NCI-H2196 (cell line): ENCODE measurements around the gene RAP1A.
A peak's percentile ranks its signal among the peaks of the same experiment; 100 is the strongest.
"Not testable (repeated sequence)": the region's sequence is repeated elsewhere in the genome, so short reads cannot be mapped to it uniquely, and the experiment has no call there.

Experiments
- DNase-seq: peaks from one replicate; lab custom pipeline; 2025; ENCODE audit not compliant: unreplicated experiment; lab: John Stamatoyannopoulos, UW

Gene RAP1A

DNA sequence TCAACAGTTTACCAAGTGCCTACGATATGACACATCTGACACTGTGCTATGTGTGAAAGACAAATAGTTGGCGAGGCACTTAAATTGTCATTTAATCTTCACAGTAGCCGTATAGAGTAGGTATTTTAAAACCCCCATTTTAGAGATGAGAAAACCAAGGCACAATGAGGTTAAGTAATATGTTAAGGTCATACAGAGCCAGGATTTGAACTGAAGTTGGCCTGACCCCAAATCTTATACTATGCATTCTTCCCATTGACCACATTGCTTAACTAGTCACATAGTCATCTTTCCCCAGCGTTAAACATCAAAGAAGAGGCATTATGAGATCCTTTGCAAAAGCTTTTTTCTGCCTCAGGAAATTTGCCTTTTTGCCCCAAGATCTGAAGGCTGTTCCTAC lies 115.7 kb downstream of the RAP1A start:
- no peak for DNase-seq

DNA sequence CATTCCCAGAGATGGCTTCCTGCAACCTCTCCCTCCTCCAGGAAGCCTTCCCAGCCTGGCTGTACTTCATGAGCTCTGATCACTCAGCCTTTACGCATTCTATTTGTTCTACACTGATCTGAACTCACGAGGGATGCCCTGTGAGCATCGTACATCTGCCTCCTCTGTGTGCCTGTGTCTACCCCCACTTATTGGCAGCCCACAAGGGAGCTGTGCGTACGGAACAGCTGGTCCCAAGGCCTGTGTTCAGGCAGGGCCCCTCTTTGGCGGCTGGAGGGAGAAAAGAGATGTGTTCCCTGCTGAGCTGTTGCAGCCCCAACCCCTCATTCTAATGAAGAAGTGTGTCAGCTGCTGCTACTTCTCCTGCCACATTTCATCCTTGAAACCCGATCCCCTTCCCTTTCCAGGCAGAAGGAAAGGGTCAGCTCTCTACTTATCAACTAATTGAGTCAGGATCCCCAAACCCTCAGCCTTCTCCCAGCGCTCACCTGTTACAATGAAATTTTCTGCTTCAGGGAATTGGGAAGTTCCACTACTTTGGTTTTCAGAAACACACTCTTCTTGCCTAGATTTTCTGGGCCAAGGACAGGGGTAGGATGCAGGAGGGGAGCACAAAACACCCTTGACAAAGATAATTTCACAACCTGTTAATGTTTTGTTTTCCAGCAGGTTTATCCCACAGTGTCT lies 116.4 kb downstream of the RAP1A start:
- no peak for DNase-seq

DNA sequence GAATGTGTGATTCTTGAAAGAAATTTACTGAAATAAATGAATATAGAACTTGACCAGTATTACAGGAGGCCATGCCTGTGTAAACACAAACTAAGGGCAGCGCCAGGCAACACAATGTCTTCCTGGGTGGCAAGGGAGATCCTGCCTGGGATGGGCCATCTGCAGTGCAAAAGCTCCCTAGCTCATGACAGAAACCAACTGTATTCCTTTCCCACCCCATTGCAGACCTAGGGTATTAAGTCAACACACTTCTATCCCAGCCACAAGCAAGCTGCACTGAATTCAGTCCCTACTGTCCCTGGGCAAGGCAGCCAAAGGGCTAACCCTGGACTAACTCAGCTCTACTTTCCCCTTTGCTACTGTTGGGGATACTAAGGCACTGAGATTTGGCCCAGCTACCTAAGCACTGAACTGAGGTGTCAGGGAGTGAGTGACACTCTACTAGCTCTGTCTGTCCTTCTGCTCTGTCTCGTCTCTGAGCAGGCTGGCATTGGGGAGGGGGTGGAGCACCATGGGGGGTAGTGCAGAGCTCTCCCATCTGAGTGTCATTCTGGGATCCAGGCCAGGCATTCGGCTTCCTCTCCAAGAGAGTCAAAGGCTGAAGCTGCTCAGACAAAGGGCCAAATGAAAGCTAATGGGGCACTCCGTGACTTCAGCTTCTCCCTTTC lies 117.1 kb downstream of the RAP1A start:
- peak; percentile 68 for DNase-seq

DNA sequence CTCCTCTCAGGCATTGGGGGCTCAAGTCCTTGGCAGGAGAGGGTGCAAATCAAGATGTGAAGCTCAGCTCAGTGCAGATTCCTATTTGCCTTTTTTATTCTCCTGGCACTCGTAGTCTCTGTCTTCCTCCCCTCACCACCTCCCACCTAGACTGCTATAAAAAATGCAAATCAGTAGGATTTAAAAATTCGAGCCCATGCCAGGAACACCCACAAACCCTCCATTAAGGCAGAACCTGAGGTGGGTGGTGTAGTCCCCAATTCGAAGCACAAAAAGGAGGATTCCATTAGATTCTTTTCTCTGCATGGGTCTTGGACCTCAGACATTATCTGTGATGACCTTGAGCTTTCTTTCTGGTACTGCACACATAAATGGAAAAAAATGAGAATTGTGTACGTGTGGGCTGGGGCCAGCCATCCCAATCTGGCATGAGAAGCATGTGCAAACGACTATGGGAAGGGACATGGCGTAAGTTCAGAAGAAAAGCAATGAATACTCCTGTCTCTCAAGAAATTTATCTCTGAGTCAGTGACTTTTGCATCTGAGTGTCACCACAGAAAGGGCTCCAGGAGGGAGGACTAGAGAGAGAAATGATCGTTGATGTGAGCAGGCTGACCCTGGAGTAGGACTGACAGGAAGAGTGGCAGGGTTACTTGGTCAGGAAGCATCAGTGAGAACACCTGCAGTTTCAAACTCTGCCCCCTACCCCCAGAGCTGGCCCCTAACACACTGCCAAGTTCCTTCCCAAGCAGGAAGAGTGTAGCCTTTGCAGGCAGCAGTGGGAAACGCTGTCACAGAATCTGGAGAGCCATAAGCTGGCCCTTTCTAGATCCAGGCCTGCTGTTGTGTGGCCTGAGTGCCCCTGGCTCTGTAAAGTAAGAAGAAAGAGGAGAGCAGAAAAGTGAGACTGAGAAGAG lies 117.9 kb downstream of the RAP1A start:
- DNase-seq: no peak

- DNase-seq: no peak
Measured at GRCh38 chr1:111738133-111738435, 118.5 kb downstream of the RAP1A start.

- peak; percentile 77 for DNase-seq
Measured at GRCh38 chr1:111738436-111739193, 119.0 kb downstream of the RAP1A start.

- peak; percentile 94 for DNase-seq
Measured at GRCh38 chr1:111739194-111739924, 119.8 kb downstream of the RAP1A start, which contains the start of gene INKA2. Gene INKA2 (minus strand): TSS chr1:111739395. CDS start chr1:111739242, 153 bp downstream.

- DNase-seq: peak; percentile 70
Measured at GRCh38 chr1:111739925-111740765, 120.6 kb downstream of the RAP1A start.

DNA sequence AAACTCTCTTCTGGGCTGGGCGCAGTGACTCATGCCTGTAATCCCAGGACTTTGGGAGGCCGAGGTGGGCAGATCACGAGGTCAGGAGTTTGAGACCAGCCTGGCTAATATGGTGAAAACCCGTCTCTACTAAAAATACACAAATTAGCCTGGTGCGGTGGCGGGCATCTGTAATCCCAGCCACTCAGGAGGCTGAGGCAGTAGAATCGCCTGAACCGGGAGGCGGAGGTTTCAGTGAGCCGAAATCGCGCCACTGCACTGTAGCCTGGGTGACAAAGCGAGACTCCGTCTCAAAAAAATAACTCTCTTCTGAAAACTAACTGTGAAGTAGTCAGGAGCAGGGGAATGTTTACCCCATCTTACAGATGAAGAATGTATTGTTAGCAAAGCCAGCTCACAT lies 122.7 kb downstream of the RAP1A start:
- DNase-seq: not testable (repeated sequence)

- no peak for DNase-seq
Measured at GRCh38 chr1:111742938-111743549, 123.5 kb downstream of the RAP1A start.

- no peak for DNase-seq
Measured at GRCh38 chr1:111743679-111744101, 124.1 kb downstream of the RAP1A start.

DNA sequence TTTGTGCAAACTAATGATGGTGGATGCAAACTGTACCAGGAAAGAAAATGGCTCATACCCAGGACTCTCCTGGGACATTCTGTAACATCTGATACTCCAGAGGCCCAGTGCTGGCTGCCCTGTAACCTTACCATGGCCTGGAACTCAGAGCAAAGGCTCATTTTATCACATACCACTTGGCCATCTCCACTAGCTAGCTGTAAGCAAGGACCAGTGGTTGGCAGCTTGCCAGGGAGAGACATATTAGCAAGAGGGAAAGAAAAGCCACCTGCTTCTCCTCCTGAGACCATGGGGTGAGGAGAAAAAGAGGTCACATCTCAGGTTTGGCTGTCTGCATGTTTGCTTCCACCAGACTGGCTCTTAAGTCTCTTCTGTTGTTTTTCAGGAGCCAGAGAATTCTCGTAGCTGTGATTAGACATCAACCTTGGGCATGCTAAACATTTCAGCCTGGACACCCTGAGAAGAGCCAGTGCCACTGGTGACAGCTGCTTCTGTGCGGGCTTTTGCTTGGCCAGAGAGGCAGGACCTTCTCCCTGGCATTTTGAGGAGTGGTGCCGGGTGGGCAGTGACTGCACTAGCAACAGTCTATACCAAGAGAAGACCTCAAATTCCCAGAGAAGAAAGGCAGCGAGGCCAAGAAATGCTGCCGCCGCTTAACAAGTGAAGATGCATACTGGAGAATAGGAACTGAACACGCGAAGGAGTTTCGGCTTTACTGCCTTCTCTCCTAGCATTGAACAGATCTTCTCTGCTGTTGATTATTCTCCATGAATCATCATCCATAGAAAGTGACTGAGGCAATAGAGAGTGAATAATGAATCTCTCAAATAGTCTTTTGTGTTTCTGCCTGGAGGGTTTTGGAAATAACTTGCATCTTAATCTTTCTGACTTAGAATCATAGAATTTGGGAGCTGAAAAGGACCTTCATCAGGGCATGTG lies 126.4 kb downstream of the RAP1A start:
- peak; percentile 28 for DNase-seq

DNA sequence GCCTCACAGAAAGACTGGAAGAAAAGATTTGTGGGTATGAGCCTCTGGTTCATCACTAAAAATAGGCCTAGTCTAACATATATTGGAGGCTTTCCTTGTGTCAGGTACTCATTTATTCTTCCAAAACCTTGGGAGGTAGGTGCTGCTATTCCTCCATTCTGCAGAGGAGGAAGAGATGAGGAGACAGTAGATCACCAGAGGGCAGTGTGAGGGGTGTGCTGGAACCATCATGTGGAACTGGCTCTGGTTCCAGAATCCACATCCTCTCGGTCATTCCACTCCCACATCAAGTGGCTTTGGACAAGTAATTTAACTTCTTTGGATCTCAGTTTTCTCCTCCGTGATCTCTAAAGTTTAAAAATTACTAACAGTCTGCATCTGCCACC lies 127.0 kb downstream of the RAP1A start:
- DNase-seq: no peak

GRCh38 chr1:111747282-111747734 lies 127.7 kb downstream of the RAP1A start:
- peak; percentile 53 for DNase-seq

DNA sequence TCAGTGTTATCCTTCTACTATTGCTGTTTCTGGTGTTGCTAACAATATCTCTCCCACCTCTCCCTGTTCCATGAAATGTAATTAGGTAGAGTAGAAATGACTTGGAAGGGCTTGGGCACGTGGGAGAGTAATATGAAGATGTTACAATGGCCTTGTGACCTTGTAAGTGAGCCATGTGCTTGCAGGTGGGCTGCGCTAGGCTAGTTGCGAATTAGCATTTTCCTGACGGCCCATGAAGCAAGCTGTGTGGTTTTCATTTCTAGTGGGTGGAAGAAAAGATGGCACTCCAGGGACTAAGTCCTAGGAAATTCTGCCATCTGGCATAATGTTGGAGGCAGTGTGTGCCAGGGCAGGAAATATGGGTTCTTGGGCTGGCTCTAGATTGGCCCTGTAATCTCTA lies 128.4 kb downstream of the RAP1A start:
- DNase-seq: no peak

DNA sequence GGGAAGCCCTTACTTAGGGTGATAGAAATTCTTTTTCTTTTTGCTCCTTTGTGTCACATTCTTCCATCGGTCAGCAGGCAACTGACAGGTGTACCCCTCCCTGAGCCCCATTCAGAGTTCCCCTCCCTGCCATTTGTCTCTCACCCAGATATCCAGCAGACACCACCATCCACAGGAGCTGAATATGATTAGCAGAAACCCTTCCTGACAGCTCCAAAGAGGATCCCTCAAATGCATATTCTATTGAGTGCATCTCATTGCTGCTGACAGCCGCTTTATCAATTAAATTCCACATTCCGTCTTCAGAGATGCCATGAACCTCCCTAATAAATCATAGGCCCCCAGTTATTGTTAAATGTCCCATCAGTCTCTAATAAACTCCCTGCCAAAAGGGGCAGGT lies 130.0 kb downstream of the RAP1A start:
- DNase-seq: no peak

DNA sequence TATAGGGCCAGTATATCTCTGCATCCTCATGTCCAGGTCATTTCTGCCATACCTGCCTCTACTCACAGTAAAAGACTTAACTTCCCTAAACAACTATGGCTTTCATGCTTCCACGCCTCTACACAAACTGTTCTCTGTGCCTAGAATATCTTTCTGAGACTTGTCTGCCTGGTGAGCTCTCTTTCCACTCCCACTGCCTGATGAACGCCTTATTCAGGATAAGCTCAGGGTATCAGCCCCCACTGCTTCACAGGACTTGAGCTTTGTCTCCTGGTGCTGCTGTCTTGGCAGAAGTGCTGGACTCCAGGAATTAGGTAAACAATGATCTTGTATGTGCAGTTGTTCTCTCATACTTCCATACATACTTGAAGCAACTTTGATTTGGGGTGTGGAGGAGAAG lies 131.3 kb downstream of the RAP1A start:
- no peak for DNase-seq
